Heart left ventricle (tissue), 16 donors: ENCODE data around the gene ARHGAP33. TPM values are rescaled to one million over a fixed set of nuclear protein-coding genes. Genes with fewer than 3 reads are reported as not detected.

Experiments used
- ATAC-seq, 4 donors: fragments of 200-7000 bp; cut with Tn5 transposase; one replicate each; pipeline ENCODE4 v1.9.1; 2020 to 2022; ENCODE audit warnings: moderate library complexity in 4 of 4, mild to moderate bottlenecking in 3 of 4, moderate number of reproducible peaks in 1 of 4
- DNase-seq, 5 donors: peaks; one replicate each; pipeline ENCODE4 v3.0.0-alpha.2; 2020
- H3K27ac ChIP-seq, 12 donors: fragments of 200-600 bp; sonication (generic) in 4 of 12; one replicate each; pipeline versions ENCODE4 v1.5.0 to v1.8.0; 2016 to 2022; ENCODE audit warnings: mild to moderate bottlenecking in 2 of 12
- H3K27me3 ChIP-seq, 9 donors: fragments of 200-600 bp; sonication (generic) in 2 of 9; one replicate each; pipeline versions ENCODE4 v1.5.1 to v1.8.0; 2016 to 2022; ENCODE audit warnings: mild to moderate bottlenecking in 3 of 9
- H3K36me3 ChIP-seq, 9 donors: fragments of 200-600 bp; sonication (generic) in 2 of 9; one replicate each; pipeline versions ENCODE4 v1.5.0 to v1.8.0; 2018 to 2022; ENCODE audit warnings: mild to moderate bottlenecking in 2 of 9
- H3K4me1 ChIP-seq, 12 donors: fragments of 200-600 bp; sonication (generic) in 4 of 12; one replicate each; pipeline versions ENCODE4 v1.5.0 to v1.8.0; 2016 to 2022; ENCODE audit warnings: mild to moderate bottlenecking in 3 of 12
- H3K4me3 ChIP-seq, 12 donors: fragments of 200-600 bp; sonication (generic) in 4 of 12; one replicate each; pipeline versions ENCODE4 v1.5.0 to v1.8.0; 2017 to 2022; ENCODE audit warnings: mild to moderate bottlenecking in 9 of 12, moderate library complexity in 4 of 12
- H3K9me3 ChIP-seq, 12 donors: fragments of 200-600 bp; sonication (generic) in 4 of 12; one replicate each; pipeline versions ENCODE4 v1.5.0 to v1.8.0; 2016 to 2022; ENCODE audit warnings: mild to moderate bottlenecking in 1 of 12
- CTCF ChIP-seq, 12 donors: fragments of 200-600 bp; sonication (generic) in 4 of 12; IDR thresholded peaks; one replicate each; pipeline versions ENCODE4 v1.5.0 to v1.8.0; 2018 to 2022; ENCODE audit warnings: antibody characterized with exemption in 12 of 12, mild to moderate bottlenecking in 5 of 12
- POLR2A ChIP-seq, 2 donors: fragments of 450-650 bp; IDR thresholded peaks; one replicate each; pipeline ENCODE4 v1.6.1; 2017; ENCODE audit warnings: antibody characterized with exemption in 2 of 2, mild to moderate bottlenecking in 2 of 2, moderate library complexity in 2 of 2
- WGBS, 4 donors: extraction: QIAGEN DNeasy Blood & Tissue Kit in 2 of 4; methylation state at CpG; one replicate each; pipeline versions ENCODE4 v1.1.5 to v1.1.7; 2013 to 2018; 5-methylcytosine and 5-hydroxymethylcytosine counted together
- intact Hi-C, 10 donors: fragments of 100-400 bp; cut with DNase I; formaldehyde crosslinking; loops; one replicate each; pipeline versions ENCODE4 v1.11.1 to v1.14.2; 2022
- polyA plus RNA-seq, 2 donors: library from polyadenylated mRNA; stranded (reverse); fragments of 200-250 nt; gene quantifications; one replicate each; pipeline ENCODE4 v1.2.3, GENCODE V29; 2013
- total RNA-seq, 9 donors: library from RNA; depleted of rRNA in 2 of 9; stranded (reverse); fragments of >200 nt in 2 of 9; fragmentation: NEBNext Ultra II Directional in 3 of 9; extraction: Animal tissue kit (Norgen Biotek cat#: 25700) in 3 of 9; gene quantifications; one replicate each; pipeline versions ENCODE4 v1.1.0 to v1.2.4, GENCODE V29; 2016 to 2023
- donor health status: ischemic (EF 13 %, LVEDD 7.1; RV severe dilation, severe dysfunction).
- donor health status: healthy with polysubstance abuse.
- donor health status: DM: no; HTN: yes; CAD: no.
- donor health status: DM: no; HTN: no; CAD: no.
- donor health status: ischemic (EF 25% LVEDD 6.9; RV normal size, moderate dysfunction).
- donor health status: ischemic (EF 25% LVEDD 5.7; RV mildly dilated, moderate dysfunction).
- donor health status: healthy.
- donor health status: DM: yes; HTN: yes; CAD: no.
- donor health status: ischemic (EF 35%, LVEDD 5.7; RV mildly dilated, moderate dysfunction).
- donor health status: nonischemic (EF 11% LVEDD 7.7; RV severe dilation, severe dysfunction).
- donor health status: DM: yes; HTN: yes; CAD: no.
- donor health status: PGD.
- donor health status: ischemic (EF 29% LVEDD 5.4; RV normal size, mild dysfunction).
- donor health status: nonischemic (EF 23%, LVEDD 6.1; RV moderate dilation, normal function).

Gene ARHGAP33
- total and polyA plus RNA-seq, 11 donors = 0.50 to 7.8 (median 3.4) TPM

DNA sequence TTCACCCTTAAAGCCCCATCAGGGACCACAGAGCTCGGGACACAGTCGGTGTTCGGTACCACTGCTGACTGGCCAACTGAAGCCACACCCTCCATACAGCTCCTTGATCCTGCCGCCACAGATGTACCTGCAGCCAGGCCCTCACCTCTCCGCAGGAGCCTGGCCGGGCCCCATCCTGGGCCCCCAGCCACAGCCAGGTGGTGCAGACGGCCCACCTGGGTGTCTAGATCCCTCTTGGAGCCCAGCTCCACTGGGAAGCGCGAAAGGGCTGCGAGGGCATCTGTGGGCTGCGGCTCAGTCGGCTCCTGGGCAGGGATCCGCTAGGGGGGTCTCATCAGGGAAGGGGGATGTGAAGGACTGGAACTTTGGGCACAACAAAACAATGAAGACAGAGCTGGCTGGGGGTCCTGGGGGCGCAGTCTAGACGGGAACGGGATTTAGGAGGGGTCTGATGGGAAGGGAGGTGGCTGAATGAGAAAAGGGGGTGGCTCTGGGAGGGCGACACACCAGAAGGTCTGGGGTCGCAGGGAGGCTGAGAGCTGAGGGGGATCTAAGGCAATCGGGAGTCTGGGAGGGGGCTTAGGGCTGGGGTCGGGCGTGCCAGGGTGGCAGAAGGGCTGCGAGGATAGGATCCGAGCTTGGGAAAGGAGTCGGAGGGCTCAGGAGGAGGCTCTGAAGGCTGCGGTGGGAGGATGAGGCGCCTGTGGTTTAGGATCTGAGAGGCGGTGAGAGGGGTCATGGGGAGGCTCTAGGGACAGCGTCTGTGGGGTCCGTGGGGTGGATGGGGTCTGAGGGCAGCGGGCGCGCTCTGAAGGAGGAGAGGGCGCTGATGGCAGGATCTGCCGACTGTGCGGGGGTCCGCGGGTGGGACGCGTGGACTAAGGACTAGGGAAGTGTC, 21.5 kb downstream of the ARHGAP33 start:
- intact Hi-C loops = no loop called here
- DNase-seq (no peak), ATAC-seq (no peak)
- WGBS, 4 donors = 9 to 19% (median 12%) methylated on average over 38 to 39 of the region's 39 CpGs
- Histone ChIP-seq H3K36me3 (no peaks in the 10 kb centered on the region), H3K4me3 (no peak overlapping the region), H3K27ac (no peak overlapping the region), H3K27me3 (peaks cover 3 to 56% (median 20%) of the 10 kb centered on the region in 9 donors), H3K4me1 (peaks cover 0 to 7% (median 0%) of the 10 kb centered on the region in 12 donors), H3K9me3 (peaks cover 0 to 4% (median 0%) of the 10 kb centered on the region in 12 donors)
- TF ChIP-seq CTCF (IDR thresholded peaks at IDR 0.05) = no peak
- no peak for TF ChIP-seq POLR2A (IDR thresholded peaks at IDR 0.05)

DNA sequence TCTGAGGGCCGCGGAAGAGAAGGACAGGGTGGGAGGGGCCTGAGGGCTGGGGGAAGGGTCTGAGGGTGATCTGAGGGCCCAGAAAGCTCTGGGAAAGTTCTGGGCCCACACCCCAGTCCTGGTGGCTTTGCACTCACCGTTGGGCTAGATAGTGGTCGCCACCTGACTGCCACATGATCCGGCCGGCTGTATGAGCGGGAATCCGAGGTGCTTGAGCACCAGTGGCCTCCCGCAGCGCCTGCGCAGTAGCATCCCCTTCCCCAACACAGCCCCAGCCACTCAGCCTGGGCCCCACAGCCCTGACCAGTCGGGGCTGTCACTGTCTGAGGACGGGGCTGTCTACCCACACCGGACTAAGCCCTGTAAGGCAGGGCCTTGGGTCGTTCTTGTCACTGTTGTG, 22.3 kb downstream of the ARHGAP33 start:
- no peak overlapping the region for H3K27ac ChIP-seq
- no peak overlapping the region for H3K4me3 ChIP-seq
- H3K9me3 ChIP-seq = peaks cover 0 to 4% (median 0%) of the 10 kb centered on the region in 12 donors
- no peak for TF ChIP-seq CTCF (IDR thresholded peaks at IDR 0.05)
- TF ChIP-seq POLR2A (IDR thresholded peaks at IDR 0.05) = no peak
- peaks cover 3 to 60% (median 20%) of the 10 kb centered on the region in 9 donors for H3K27me3 ChIP-seq
- WGBS, 4 donors = 3 to 11% (median 8%) methylated on average over 13 to 15 of the region's 15 CpGs
- peaks cover 0 to 7% (median 0%) of the 10 kb centered on the region in 12 donors for H3K4me1 ChIP-seq
- DNase-seq (no peak), ATAC-seq (peak in 1 of 4 donors; percentile 31)
- H3K36me3 ChIP-seq = no peaks in the 10 kb centered on the region
- intact Hi-C loops = no loop called here

GRCh38 chr19:35801828-35802227, 26.5 kb downstream of the ARHGAP33 start:
- Histone ChIP-seq H3K36me3 (no peaks in the 10 kb centered on the region), H3K4me3 (no peak overlapping the region), H3K27ac (no peak overlapping the region), H3K27me3 (peaks cover 3 to 68% (median 16%) of the 10 kb centered on the region in 9 donors), H3K4me1 (peaks cover 0 to 7% (median 0%) of the 10 kb centered on the region in 12 donors), H3K9me3 (peaks cover 0 to 4% (median 0%) of the 10 kb centered on the region in 12 donors)
- intact Hi-C loops = no loop called here
- 48 to 65% (median 62%) methylated on average over 3 of the region's 3 CpGs for WGBS, 4 donors
- TF ChIP-seq POLR2A (IDR thresholded peaks at IDR 0.05) (no peak), CTCF (IDR thresholded peaks at IDR 0.05) (no peak)
- DNase-seq (no peak), ATAC-seq (no peak)

DNA sequence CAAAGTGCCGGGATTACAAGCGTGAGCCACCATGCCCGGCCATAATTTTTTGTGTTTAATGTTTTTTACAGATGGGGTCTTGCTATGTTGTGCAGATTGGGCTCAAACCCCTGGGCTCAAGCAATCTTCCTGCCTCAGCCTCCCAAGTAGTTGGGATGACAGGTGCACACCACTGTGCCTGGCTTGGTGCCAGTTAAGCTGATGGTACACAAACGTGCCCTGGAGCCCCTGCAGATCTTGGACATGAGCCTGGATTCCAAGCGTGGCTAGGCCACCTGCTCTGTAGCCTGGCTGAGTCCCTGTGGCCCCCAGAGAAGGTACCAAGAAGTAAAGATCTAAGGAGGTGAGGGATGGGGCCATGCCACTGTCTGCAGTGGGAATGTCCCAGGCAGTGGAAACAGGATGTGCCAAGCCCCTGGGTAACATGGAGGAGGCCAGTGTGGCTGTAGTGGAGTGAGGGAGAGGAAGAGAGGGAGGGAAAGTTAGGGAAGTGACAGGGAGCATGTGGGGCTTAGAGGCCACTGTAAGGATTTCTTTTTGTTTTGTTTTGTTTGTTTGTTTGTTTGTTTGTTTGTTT, 30.2 kb downstream of the ARHGAP33 start:
- H3K4me1 ChIP-seq = no peaks in the 10 kb centered on the region
- 60 to 73% (median 62%) methylated on average over 5 of the region's 5 CpGs for WGBS, 4 donors
- no peak overlapping the region for H3K4me3 ChIP-seq
- ATAC-seq (no peak), DNase-seq (no peak)
- intact Hi-C loops = no loop called here
- TF ChIP-seq POLR2A (IDR thresholded peaks at IDR 0.05) = no peak
- no peak for TF ChIP-seq CTCF (IDR thresholded peaks at IDR 0.05)
- no peak overlapping the region for H3K27ac ChIP-seq
- H3K36me3 ChIP-seq = no peaks in the 10 kb centered on the region
- H3K9me3 ChIP-seq = peaks cover 0 to 4% (median 0%) of the 10 kb centered on the region in 12 donors
- H3K27me3 ChIP-seq = peaks cover 0 to 37% (median 0%) of the 10 kb centered on the region in 9 donors
